GM19438 (cell line): ENCODE results near the gene H6PD.

Source experiments
- ATAC-seq: cut with Tn5 transposase; IDR thresholded peaks from one replicate; pipeline ENCODE4 v1.9.1; 2021; ENCODE audit warnings: low read depth; ENCODE audit not compliant: unreplicated experiment

H6PD gene

GRCh38 chr1:9271861-9272595, 37.5 kb downstream of the H6PD start:
- no peak for ATAC-seq

GRCh38 chr1:9273177-9273576, 38.6 kb downstream of the H6PD start:
- ATAC-seq = no peak

- ATAC-seq = no peak
Measured at GRCh38 chr1:9275161-9275560, 40.6 kb downstream of the H6PD start.

- peak; percentile 54 for ATAC-seq
Measured at GRCh38 chr1:9275567-9276034, 41.0 kb downstream of the H6PD start.

GRCh38 chr1:9278116-9278515, 43.5 kb downstream of the H6PD start:
- no peak for ATAC-seq

- ATAC-seq = no peak
Measured at GRCh38 chr1:9278585-9279153, 44.1 kb downstream of the H6PD start.

GRCh38 chr1:9279172-9279840, 44.7 kb downstream of the H6PD start:
- no peak for ATAC-seq

GRCh38 chr1:9280015-9280860, 45.7 kb downstream of the H6PD start:
- no peak for ATAC-seq

GRCh38 chr1:9281071-9281827, 46.7 kb downstream of the H6PD start:
- no peak for ATAC-seq

GRCh38 chr1:9281908-9282695, 47.5 kb downstream of the H6PD start:
- ATAC-seq = no peak

GRCh38 chr1:9282696-9282955, 48.1 kb downstream of the H6PD start:
- ATAC-seq = no peak

GRCh38 chr1:9284061-9284460, 49.5 kb downstream of the H6PD start:
- no peak for ATAC-seq

GRCh38 chr1:9286556-9286955, 52.0 kb downstream of the H6PD start:
- ATAC-seq = no peak

GRCh38 chr1:9289090-9289534, 54.5 kb downstream of the H6PD start:
- ATAC-seq = no peak

GRCh38 chr1:9289711-9290485, 55.3 kb downstream of the H6PD start:
- no peak for ATAC-seq

GRCh38 chr1:9291914-9292360, 57.4 kb downstream of the H6PD start:
- no peak for ATAC-seq

- no peak for ATAC-seq
Measured at GRCh38 chr1:9292361-9293240, 58.0 kb downstream of the H6PD start, which contains the start of gene SPSB1. Gene SPSB1 (plus strand): TSS chr1:9292894. CDS start chr1:9355892, 62,998 bp downstream.

- no peak for ATAC-seq
Measured at GRCh38 chr1:9293241-9293532, 58.6 kb downstream of the H6PD start.
